ENCODE results near the gene NWD2.
"Not testable (repeated sequence)": the region's sequence is repeated elsewhere in the genome, so short reads cannot be mapped to it uniquely, and the experiment has no call there.

Gene NWD2, protein sequence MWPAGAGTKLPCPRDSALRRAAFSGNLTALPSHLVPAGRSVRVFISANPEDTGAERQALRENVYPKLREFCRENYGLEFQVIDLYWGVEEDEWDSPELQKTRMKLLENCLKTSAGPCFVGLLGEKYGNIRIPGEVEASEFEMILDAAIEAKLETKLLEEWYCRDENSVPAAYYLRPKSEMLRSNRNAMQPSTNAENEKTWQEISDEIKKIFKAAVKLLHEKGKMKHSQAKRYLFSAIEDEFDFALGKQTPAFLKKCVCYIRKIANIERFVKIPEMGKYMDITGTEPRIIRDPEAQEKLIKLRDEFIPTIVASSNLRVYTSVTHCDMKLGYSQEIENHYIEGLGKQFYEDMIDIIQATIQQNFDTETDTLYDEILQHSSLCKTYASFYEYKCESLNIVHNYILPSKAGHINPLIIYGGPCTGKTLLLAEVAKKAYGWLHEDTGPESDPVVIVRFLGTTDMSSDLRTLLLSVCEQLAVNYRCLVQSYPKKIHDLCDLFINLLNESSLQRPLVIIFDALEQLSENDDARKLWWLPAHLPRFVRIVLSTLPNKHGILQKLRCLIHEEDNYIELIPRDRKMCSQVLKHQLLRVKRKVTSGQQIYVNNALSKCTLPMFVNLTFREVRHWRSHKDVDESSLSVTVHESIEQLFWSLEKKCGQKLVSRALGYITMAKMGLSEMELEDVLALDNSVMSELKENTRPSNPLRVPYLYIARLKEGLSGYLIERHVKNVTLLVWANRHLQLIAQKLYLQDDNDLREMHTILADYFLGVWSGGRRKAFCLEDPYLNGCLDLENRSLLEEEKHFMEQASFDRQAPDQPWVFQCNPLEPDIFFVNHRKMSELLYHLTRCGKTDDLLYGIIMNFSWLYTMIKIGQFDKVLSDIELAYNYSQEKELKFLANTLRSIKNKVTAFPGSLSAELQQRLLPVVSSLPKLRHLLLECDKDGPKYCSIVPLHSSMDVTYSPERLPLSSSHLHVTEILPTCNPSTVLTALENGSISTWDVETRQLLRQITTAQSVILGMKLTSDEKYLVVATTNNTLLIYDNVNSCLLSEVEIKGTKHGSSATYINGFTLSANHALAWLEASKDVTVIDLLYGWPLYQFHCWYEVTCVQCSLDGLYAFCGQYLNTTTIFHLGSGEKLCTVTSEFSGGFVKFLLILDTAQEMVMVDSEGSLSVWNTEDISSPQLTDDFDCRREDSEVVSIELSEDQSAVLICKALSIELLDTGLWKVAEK (N-terminal part only)

DNA sequence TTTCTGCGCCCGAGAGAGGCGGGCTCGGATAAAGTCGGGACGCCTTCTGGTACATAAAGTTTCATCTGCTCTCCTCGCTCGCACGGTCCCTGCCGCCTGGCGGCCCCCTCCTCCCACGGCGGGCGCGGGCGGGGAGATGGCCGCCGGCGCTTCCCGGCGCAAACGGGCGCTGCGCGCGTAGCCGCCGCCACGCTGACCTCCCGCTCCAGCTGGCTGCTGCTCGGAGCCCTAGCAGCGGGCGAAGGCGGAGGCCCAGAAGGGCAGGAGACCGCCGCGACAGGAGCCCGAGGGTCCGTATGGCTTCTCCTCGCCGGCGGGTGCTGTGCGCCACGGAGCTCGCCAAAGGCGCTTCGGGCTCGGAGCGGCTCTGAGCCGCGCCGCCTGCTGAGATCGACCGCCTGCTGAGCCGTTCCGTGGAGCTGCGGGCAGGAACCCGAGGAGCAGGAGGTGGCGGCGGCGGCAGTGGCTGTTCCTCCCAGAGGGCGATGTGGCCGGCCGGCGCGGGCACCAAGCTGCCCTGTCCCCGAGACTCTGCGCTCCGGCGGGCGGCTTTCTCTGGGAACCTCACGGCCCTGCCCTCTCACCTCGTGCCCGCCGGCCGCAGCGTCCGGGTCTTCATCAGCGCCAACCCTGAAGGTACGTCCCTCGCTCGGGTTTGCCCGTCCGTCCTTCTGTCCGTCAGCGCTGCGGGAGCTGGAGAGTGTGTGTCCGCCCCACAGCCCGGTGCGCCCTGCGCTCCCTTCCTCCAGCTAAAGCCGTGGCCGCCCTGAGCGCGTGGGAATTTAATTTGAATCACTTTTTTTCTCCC is at the start of gene NWD2:
TSS of gene NWD2 (plus strand) at position 161 of the 808 bp plus-strand sequence. CDS start at position 486, 325 bp downstream.
- DNase-seq = no peak

DNA sequence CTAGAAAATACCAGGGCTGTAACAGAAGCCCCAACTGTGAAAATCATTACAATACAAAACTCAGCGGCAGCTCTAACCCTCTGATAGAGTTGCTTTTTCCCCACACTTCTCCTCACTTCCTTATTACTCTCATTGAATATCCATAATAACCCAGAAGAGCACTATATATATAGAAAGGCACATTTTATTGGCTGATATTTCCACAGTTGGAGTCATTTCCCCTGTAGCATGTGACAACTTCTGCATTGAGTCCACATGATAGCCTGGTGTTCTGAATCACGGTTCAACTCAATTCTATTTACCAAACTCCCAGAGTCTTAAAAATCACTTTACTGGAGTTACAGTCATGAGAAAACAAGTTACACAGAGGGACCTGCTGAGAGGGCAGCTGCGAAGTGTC is 46.6 kb upstream of the NWD2 start:
- no peak for DNase-seq

DNA sequence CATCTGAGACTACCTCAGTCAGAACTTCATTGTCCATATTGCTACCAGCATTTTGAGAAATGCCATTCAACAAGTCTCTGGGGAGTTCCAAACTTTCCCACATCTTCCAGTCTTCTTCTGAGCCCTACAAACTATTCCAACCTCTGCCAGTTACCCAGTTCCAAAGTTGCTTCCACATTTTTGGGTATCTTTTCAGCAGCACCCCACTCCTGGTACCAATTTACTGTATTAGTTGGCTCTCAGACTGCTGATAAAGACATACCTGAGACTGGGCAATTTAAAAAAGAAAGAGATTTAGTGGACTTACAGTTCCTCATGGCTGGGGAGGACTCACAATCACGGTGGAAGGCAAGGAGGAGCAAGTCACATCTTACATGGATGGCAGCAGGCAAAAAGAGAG is 39.8 kb upstream of the NWD2 start:
- not testable (repeated sequence) for DNase-seq

DNA sequence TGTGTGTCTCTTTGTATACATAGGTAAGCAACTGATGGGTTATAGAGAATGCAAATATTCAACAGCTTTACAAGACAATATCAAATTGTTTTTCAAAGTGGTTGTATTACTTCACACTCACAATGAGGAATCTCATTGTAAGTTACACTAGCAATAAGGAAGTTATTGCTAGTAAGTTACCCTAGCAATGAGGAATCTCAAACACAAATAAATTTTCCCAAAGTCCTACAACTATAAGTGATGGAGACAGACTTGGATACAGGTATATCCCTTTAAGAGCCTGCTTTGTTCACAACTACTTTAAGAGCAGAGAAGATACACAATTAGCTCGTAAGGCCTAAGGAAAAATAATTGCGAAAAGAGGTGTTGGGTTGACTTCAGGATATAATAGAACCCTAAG is 28.3 kb upstream of the NWD2 start:
- no peak for DNase-seq

DNA sequence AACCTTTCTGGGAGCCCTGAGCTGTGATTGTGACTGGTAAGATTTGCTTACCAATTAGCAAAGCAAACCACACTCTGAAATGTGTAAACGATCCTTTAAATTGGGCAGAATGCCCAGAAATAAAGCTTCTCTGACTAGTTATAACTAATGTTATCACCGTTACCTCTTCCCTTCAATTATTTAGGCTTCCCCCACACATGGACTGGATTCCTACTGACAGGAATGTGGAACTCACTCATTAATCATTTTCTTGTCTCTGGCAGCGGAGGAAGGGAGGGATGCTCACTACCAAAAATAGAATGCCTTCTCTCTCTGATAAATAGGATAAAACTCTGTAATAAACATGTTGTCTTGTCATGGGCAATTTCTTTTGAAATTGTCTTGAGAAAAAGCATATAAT is 25.3 kb upstream of the NWD2 start:
- peak; percentile 69 for DNase-seq

DNA sequence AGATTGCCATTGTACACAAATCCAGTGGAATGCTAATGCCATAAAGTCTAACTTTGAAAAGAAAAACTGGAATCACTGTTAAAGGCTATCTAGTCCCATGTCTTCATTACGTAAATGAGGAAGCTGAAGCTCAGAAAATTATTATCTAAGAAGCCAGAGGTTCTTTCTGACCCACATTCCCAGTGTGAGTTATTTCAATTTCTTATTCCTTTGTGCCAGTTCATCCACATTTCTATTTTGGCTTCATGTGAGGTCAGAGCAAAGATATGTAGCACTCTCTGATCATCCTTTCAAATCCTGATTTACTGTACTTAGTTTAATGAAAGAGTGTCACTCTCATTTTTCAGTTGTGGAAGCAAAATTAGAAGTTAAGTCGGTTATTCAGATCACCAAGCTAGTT is 24.6 kb upstream of the NWD2 start:
- DNase-seq = no peak

DNA sequence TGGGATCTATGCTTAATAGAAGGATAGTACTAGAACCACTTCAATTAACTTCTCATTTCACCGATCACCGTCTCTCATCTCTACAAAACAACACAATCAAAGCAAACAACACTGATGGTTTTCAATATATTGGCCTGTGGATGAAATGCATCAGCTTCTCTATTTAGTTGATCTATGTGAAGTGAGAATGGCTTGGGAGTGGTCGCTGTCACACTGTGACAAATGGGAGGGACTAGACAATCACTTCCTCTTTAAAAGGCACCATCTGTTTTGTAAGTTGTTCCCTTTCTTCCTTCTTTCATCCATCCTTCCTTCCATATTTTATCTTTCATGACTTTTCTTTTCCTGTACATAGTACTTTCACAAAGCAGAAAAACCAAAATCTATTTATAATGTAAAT is 23.9 kb upstream of the NWD2 start:
- no peak for DNase-seq

DNA sequence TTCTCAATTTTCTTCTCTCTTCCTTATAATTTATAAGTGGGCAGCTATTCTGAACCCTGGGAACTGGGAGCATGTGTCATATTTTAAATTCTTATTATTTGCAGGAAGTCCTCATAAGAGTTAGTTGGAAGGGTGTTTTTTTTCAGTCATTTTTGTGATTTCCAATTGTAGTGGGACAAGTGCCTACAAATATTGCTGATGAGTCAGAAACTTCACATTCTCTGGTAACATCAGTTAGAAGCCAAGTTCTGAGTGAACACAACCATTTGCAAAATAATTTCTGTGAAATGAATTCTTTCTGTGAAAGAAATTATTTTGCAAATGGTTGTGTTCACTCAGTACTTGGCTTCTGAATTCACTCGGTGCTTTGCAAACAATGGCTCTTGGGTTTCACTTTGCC is 20.8 kb upstream of the NWD2 start:
- no peak for DNase-seq

DNA sequence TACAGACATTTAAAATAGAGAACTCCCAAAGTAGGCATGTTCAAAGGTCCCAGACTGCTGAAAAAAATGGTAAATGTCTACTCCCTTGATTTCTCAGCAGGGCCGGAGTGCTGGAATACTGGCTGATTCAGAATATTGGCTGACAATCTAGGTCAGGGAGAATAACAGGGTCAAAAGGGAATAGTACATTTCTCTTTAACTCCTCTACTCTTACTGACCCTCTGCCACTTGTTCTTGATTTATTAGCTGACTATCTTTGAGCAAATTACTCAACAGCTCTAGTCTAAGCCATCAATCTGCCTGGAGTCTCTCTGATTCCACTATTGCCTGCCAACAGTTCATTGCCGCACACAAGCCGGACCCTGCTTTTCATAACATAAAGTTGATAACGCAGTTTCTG is 19.7 kb upstream of the NWD2 start:
- no peak for DNase-seq

DNA sequence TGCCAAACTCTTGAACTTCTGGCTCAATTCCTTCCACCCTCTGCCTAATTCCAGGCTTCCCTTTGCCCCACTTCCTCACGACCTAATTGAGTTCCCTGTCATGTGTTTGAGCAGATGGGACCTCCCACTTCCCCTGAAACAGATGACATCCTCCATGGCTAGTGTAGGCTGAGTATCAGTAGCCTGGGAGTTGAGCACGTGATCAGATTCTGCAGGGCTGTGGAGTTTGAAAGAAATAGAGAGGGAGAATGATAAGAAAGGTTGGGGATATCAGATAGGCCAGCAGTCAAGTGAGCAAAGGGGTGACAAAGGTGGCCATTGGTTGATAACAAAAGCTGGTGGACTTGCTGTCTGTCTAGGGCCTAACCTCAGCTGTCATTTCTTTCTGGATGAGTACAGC is 18.8 kb upstream of the NWD2 start:
- DNase-seq = no peak

DNA sequence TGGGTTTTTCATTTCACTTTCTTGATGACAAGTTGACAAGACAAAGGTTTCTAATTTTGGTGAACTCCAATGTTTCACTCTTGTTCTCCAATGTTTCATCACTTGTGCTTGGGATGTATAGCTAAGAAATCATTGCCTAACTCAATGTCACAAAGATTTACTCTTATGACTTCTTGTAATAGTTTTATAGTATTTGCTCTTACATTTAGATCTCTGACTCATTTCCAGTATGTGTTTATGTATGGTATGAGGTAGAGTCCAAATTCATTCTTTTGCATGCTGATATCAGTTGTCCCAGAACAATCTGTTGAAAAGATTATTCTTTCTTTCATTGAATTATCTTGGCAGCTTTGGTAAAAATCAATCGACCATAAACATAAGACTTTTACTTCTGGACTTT is 12.2 kb upstream of the NWD2 start:
- no peak for DNase-seq

DNA sequence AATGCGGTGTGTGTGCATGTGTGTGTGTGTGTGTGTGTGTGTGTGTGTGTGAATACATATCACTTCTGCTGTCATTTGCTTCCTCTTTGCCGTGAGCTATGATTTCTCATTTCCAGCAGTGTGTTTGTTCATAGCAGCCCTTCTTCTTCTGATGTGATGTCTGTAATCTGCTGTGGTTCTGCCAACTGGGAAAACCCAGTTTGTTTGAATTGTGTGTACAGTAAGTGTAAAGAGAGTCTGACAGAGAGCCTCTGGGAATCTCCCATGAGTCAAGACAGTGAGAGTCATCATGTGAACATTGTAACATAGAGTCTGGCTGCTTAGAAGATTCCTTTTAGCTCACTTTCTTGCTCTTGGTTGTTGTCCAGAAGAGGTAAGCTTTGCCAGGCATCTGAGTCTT is 8.4 kb upstream of the NWD2 start:
- no peak for DNase-seq

DNA sequence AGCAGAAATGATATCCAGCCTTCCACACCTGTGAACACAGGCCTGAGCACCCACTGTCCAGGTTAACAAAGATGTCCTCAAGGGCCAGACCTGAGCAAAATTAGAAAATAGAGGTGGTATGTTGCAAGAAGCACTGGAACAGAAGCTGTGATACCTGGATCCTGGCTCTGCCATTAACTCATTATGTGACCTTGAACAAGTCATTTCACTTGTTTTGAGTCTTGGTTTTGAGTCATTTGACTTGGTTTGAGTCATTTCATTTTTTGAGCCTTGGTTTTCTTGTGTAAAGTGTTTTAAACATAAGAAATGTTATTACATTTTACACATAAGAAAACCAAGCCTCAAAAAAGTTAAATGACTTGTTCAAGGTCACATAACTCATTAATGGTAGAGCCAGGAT is 2.9 kb upstream of the NWD2 start:
- DNase-seq = no peak

DNA sequence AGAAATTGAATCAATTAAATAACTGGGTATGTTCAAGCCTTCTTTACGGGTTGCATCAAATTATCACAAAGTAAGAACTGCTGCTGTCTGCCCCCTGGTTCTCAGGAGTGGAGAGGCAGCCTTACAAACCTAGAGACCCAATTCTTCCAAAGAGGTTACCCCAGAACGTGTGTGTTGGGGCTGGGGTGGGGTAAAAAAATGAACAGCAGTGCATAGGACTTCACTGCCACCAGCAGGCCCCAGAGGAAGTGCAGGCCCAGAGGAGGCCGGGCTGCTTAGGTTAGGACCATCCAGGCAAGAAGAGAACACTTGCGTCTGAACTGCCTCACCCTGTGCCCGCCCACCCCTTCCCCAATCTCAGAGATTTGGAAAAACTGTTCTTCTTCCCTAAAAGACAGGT is 1.5 kb upstream of the NWD2 start:
- DNase-seq = no peak

DNA sequence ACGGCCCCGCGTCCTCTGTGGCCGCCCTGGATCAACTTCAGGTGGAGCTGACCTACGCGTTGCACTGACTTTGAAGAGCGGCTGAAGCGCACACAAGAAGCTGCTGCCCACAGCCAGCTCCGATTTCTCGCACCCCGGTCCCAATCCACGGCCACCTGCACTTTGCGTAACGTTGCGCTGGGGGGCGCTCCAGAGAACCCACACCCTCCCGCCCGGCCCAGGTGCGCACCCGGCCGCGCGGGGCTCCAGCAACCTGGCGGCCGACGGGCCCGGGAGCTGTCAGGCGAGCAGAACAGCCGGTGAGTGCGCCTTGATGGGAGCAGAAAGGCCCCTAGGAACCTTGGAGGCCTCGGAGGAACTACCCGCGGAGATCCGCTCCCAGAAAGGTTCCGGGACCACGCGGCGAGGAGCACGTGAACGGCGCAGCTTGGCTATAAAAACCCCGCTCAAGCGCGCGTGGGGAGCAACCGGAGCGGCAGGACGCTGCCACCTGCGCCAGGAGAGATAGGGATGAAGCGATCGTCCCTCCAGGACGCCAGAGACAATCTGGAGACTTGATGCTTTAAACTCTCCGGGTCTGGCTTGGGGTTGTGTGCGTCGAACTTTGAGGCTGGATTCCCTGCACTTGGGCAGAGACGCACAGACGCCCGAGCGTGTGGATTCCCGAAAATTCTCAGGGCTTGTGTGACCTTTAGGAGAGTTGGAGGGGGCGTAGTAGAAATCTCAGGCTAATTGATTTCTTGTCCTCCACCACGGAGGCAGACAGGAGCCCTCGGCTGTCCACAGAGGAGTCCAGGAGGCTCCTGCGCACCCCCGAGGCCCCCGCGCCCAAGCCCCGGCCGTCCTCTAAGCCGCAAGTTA is 591 bp upstream of the NWD2 start:
- no peak for DNase-seq

DNA sequence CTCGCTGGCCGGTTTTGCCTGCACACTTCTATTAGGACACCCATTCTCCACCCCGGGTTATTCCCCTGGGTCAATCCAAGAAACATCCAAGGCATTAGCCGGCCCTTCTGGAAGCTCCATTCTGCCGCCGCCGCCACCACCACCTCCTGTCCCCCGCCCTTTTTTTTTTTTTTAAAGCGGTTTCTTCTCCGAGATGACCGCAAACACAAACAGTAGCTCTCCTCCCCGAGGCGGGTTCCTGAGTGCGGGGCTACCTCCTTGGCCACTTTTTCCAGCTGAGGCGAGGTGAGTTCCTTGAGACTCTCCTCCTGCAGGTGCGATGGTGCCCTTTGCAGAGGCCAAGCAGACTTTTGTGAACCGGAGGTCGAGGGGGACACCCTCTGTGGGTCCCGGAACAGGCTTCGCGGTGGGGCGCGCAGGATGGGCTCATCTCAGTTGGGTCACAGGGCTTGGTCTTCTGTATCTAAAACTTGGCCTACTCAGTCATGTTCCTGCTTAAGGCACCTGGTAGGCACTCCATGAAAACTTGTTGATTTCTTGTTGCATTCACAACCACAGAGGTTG is 930 bp downstream of the NWD2 start:
- DNase-seq = no peak

DNA sequence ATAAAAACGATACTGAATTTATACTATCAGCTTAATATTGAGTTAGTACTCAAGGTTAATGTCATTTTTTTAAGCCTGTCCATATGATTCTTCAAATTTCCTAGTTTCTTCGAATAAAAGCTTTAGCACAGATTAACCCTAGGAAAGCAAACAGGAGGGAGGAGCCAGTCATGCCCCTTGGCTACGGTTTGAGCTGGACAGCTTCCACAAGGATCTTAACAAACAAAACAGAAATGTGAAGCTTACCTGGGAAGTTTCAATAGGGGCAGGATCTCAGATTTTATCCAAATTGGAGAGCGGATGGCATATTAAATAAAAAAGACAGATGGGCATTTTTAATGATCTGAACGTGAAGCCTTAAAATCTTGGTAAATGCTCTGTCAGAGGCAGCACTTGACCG is 2.3 kb downstream of the NWD2 start:
- no peak for DNase-seq

DNA sequence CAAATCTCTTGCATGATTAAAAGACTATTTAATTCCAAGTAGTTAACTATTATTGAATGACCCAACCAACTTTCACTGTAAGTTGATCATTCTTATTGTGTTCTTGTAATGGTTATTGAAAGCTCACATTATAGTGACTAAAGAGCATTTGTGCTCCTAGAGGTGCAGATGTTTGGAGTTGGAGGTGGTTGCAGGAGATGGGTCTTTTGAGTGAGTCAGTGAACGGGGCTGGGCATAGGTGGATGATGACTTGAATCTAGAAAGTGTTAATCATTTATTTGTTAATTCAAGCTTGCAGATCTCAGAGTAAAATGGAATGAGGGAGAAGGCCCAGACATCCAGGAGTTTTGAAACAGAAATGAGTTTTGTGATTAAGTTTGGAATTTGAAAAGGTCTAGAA is 13.7 kb downstream of the NWD2 start:
- DNase-seq = no peak

DNA sequence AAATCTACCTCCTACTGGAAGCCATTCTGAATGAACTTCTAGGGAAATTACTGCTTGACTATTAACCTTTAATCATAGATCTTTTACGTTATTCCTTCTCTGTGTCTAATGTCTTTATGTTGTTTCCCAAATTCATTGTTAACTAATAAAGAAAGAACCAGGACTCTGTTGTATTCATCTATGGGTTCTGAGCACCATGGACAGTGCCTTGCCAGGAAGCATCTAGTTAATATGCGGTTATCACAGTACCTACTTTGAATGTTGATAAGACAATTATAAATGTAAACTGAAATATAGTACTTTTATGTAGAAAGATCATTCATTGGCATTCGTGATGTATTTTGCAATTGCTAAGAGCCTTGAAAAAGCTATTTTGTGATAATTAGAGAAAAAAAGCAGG is 23.8 kb downstream of the NWD2 start:
- DNase-seq = no peak

DNA sequence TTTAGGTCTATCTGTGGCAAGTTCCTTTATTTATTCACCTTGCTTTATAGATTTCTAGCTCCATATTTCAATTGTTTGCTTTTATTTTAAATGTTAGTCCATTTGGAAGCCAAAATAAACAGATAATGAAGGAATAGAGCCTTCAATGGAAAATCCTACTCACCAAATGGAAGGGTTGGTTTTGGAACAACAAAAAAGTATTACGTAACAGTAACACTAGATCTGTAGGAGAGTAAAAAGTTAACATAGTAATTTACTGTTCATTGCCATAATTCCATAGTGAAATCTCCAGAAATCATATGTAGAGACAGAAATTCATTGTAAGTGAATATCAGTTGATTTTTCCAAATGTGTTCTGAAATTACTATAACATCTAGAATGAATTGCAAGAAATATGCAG is 34.6 kb downstream of the NWD2 start:
- DNase-seq = no peak

DNA sequence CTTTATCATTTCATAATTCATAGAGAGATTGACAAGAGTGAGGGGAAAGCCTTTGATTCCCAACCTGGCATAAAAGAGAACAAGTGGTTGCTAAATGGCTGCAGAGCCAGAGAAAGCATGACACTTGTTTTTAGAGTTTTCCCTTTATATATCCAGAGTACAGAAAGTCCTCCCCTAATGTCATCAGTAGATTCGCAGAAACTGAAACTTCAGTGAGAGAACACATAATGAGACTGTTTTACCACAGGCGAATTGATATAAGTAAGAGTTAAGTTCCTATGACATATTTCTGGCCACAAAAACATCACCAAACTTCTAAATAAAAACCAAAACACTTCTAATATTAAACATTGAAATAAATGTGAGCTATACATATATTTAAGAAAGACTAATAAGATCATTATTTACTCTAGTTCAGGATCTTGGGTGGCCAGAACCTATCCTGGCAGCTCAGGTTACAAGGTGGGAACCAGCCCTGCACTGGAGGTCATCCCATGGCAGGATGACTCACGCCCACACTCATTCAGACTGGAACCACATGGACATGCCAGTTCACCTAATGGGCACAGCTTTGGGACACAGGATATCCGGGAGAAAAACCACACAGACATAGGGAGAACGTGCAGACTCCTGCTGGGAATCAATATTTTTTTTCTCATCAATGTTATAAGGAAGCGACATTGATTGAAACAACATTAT is 35.5 kb downstream of the NWD2 start:
- no peak for DNase-seq
